Prostate gland (tissue), 2 donors: ENCODE measurements around the gene EIF3J. TPM values are rescaled to one million over a fixed set of nuclear protein-coding genes. Genes with fewer than 3 reads are reported as not detected.

Source experiments
- total RNA-seq, 2 donors: library from RNA; depleted of rRNA; stranded (reverse); fragments of >200 nt; gene quantifications; one replicate each; pipeline ENCODE4 v1.1.0, GENCODE V29; 2016

Gene EIF3J
- total RNA-seq, 2 donors from 2014 or later, result 33.1 to 51.7 TPM

Other genes starting within 250 kb of the EIF3J start
- 100 to 1,000 TPM; 159 to 179 TPM for gene GOLM2, start 248.4 kb upstream of the EIF3J start, total RNA-seq
- gene CTDSPL2, start 109.5 kb upstream of the EIF3J start, total RNA-seq, result 10 to 100 TPM; 32.5 to 67.5 TPM
- gene SPG11, start 126.5 kb downstream of the EIF3J start, total RNA-seq, result 10 to 100 TPM; 86.2 to 93.7 TPM
- 1 to 10 TPM in 1 of 2 donors, under 1 TPM in 1; 0.77 to 1.2 TPM for gene PATL2, start 174.2 kb downstream of the EIF3J start, total RNA-seq
- gene B2M, start 174.4 kb downstream of the EIF3J start, total RNA-seq, result 1,000 to 10,000 TPM; 2,014 to 2,775 TPM
- gene TRIM69, start 199.4 kb downstream of the EIF3J start, total RNA-seq, result 10 to 100 TPM in 1 of 2 donors, 1 to 10 TPM in 1; 7.6 to 12.0 TPM